ENCODE results near the gene PRIM1.
A peak's percentile ranks its signal among the peaks of the same experiment; 100 is the strongest.
"Not testable (repeated sequence)": the region's sequence is repeated elsewhere in the genome, so short reads cannot be mapped to it uniquely, and the experiment has no call there.

PRIM1 gene

DNA sequence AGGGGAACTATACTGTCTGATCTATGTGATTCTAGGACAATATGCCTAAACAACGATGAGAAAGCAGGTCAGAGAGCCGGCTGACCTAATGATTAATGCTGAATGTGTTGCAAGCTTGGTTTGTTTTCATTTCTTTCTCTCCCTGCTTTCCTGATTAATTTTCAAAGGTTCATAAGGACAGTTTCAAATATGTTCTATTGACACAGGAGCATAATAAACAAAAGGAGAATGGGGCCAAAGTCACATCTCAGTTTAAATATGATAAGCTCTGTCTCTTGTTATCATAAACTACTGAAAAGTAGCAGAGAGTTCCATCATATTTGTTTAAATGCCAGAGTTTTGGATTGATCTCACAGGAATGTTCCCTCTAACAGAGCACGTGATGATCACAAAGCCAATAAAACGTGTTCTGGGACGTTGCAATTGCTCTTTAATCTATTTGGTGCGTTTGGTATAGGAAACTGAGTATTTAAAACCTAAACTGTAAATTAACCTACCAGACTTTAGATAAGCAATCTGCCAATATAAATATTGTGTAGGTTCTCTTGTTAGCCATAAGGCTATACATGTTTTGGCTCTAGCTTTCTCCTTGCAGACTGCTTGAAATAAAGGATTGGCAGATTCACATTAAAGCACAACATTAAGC is 7.3 kb upstream of the PRIM1 start:
- DNase-seq, result no peak

GRCh38 chr12:56758728-56759262 is 6.7 kb upstream of the PRIM1 start:
- DNase-seq, result no peak

DNA sequence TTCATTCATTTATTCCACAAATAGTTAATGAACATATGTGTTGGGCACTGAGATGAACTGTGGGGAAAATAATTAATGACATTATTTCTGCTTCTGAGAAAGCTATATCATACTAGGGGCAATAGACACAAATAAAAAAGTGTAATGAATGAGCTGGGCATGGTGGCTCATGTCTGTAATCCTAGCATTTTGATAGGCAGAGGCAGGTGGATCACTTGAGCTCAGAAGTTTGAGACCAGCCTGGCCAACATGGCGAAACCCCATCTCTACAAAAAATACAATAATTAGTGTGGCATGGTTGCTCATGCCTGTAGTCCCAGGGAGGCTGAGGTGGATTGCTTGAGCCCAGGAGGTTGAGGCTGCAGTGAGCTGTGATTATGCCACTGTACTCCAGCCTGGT is 5.8 kb upstream of the PRIM1 start:
- not testable (repeated sequence) for DNase-seq

GRCh38 chr12:56753566-56753965 is 1.4 kb upstream of the PRIM1 start:
- no peak for DNase-seq

- DNase-seq, result not testable (repeated sequence)
Observed at GRCh38 chr12:56750596-56750995, 1.5 kb downstream of the PRIM1 start.

DNA sequence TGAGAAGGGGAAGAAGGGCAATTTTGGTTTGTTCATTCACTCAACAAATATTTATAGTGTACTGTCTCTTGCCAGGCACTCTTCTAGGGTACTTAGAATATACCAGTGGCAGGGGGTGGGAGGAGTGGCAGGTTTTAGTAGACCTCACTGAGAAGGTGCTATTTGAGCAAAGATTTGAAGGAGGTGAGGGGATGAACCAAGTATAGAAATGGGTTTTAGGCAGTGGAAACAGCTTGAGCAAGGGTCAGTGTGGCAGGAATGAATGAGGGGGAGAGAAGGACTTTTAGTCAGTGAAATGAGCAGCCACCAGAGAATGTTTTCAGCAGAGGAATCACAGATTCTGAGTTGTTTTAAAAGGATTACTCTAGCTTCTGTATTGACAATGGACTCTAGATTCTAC is 2.3 kb downstream of the PRIM1 start:
- DNase-seq, result no peak

- no peak for DNase-seq
Observed at GRCh38 chr12:56749359-56749758, 2.8 kb downstream of the PRIM1 start.

- DNase-seq, result no peak
Observed at GRCh38 chr12:56728139-56728861, 23.8 kb downstream of the PRIM1 start.

DNA sequence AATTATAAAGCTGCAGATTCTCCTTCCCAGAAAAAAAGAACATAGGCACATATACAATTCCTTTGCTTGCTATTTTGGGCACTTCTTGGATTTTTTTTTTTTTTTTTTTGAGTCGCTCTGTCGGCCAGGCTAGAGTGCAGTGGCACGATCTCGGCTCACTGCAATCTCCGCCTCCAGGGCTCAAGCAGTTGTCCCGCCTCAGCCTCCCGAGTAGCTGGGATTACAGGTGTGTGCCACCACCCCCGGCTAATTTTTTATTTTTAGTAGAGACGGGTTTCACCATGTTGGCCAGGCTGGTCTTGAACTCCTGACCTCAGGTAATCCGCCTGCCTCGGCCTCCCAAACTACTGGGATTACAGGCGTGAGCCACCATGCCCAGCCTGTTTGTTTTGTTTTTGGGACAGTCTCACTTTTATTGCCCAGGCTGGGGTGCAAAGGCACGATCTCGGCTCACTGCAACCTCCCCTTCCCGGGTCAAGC is 25.9 kb downstream of the PRIM1 start:
- DNase-seq, result not testable (repeated sequence)

- DNase-seq, result no peak
Observed at GRCh38 chr12:56725723-56726102, 26.4 kb downstream of the PRIM1 start.

- DNase-seq, result peak; percentile 94 to 97
Observed at GRCh38 chr12:56724972-56725722, 27.0 kb downstream of the PRIM1 start, which contains the start of gene NACA. TSS of gene NACA (minus strand) at chr12:56725299. CDS start at chr12:56724521, 778 bp downstream.

GRCh38 chr12:56724701-56724971 is 27.5 kb downstream of the PRIM1 start:
- DNase-seq, result peak in 1 of 2 experiments; percentile 32

DNA sequence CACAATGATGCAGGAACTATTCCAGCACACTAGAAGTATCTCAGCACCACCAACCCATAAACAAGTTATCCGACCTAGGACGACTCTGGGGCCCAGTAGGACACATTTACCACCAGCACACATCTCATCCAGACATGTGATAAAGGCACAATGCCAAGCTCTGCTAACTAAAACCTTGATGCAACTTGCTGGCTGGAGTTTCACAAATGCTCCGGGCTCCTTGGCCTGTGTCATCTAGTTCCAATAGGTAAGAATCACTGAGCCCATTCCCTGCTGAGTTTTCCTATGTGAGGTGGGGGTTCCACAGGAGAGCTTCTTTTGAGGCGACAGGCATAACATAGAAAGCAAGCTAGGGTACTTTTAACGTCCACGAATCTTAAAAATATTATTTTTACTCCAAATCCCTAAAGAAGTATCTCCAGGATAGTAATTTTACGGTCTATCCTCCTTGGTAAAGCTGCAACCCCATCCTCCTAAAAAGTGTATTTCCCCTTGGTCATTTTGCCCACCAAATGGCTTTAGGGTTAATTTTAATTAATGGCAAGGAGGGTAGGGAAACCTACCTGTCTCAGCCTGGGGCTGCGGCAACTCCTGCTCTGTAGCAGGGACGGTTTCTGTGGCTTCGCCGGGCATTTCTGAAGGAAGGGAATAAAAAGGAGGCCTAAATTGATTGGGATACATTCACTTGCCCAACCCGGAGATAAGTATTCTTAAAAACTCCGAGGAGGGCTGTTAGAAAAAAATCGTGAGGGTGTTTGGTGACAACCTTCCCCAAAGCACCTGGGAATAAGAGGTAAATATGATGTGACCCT is 28.0 kb downstream of the PRIM1 start:
- peak in 1 of 2 experiments; percentile 15 for DNase-seq

DNA sequence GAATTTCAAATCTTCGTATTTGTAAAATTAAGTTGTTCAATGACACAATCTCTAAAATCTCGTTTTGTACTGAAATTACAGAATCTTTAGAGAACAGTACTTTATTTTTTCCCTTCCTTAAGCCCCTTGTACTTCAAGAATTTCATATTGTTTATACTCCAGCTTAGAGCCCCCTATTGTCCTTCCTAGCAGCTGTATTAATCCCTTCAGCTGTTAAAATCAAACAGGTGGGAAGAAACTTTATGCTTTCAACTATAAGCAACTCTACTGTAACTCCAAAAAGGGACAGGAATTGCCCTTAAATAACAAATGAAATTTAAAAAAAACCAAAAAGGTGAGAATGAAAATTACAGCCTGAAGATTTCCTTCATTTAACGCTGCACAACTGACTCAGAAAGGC is 28.8 kb downstream of the PRIM1 start:
- no peak for DNase-seq

- no peak for DNase-seq
Observed at GRCh38 chr12:56722832-56723231, 29.3 kb downstream of the PRIM1 start.

DNA sequence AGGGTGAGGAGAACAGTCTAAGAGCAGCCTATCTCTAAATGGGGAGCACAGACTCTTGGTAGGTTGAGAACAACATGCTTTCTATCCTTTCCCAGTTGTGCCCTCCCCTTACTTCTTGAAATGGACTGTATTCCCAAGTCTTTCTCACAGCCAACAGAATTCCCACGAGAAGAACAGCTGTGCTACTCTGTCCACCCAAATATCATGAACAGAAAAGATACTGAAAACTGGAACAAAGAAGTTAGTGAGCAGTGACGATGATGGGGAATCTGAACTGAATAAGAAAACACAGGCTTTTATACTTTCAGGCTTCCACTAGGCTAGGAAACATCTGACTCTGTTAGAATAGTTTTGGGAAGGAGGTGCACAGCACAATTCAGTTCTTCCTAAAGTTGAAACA is 30.4 kb downstream of the PRIM1 start:
- DNase-seq, result no peak

DNA sequence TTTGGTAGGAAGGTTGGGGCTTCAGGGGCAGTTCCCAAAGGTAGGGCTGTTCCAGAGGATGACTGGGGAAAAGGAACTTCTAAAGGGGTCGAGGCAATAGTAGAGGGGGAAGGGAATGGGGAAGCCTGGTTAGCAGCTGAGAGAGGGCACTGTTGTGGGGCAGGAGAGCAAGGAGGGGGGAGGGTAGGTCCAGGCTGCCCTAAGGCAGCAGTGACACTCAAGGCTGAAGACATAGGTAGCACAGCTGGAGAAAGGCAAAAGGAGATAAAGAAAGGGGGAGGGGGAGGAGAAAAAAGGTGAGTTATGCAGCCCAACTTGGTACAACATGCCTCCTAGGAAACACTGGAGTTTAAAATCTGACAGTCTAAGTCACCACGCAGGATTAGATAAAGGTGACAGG is 30.9 kb downstream of the PRIM1 start:
- DNase-seq, result no peak

DNA sequence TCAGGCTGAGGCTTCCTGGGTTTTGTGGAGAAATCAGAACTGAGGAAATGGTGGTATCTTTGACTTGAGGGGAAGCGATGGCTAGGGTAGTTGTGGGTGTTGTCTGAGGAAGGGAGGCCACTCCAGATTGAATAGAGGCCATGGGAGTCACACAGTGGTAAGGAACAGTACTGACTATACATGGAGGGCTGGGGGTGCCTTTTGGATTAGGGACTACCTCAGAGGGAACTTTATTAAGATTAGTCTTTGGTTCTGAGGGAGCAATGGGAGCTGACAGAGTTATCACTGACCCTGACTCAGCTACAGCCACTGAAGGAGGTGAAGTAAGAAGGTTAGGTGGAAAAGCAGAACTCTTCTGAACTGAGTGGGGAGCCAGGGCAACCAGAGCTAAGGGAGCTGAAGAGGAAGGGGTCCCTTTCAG is 31.4 kb downstream of the PRIM1 start:
- DNase-seq, result no peak

- no peak for DNase-seq
Observed at GRCh38 chr12:56719056-56719455, 33.1 kb downstream of the PRIM1 start.

GRCh38 chr12:56718636-56719035 is 33.5 kb downstream of the PRIM1 start:
- DNase-seq, result no peak

GRCh38 chr12:56718149-56718548 is 34.0 kb downstream of the PRIM1 start:
- no peak for DNase-seq
